Measurements from ENCODE around the gene WIPF1. TPM values are rescaled to one million over a fixed set of nuclear protein-coding genes. Genes with fewer than 3 reads are reported as not detected.
A peak's percentile ranks its signal among the peaks of the same experiment; 100 is the strongest.

Gene WIPF1
- total and polyA plus RNA-seq, 7 experiments from 2014 or later, result 92.3 to 514 (median 329) TPM

DNA sequence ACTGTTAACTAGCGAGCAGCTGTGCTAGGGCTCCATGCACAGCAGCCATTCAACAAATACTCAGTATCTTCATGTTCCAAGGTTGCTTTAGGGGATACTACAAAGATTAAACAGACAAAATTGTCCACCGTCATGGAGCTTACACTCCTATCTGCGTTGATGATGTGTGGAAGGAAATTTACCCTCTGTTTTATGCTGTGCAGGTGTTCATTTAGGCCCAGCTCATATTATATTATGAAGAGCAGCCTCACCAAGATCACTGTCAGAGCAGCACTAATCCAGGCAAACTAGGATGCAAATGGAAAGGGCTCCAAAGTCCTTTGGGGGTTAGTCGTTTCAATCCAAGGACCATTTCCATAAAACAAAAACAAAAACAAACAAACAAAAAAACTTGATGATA, 13.4 kb upstream of the WIPF1 start:
- no peak for DNase-seq
- ATAC-seq, result no peak
- peaks cover 0 to 10% (median 0%) of the 10 kb centered on the region in 3 experiments for H3K36me3 ChIP-seq (ENCODE audit: control insufficient read depth in 2 of 3, insufficient read depth in 3 of 3, low read length in 3 of 3)
- H3K9me3 ChIP-seq (ENCODE audit: control insufficient read depth in 2 of 3, low read length in 3 of 3), result no peaks in the 10 kb centered on the region
- H3K27me3 ChIP-seq (ENCODE audit: control insufficient read depth in 2 of 2, insufficient read depth in 2 of 2, low read length in 2 of 2), result no peaks in the 10 kb centered on the region
- no peak overlapping the region for H3K4me3 ChIP-seq (ENCODE audit: low read length)
- peaks cover 47 to 55% of the 10 kb centered on the region in 2 donors for H3K4me1 ChIP-seq (ENCODE audit: control insufficient read depth in 2 of 2, insufficient read depth in 2 of 2, low read length in 2 of 2)
- Mint-ChIP-seq H3K27me3 (no peaks in the 10 kb centered on the region), H3K36me3 (peaks cover 0 to 51% (median 10%) of the 10 kb centered on the region in 5 donors), H3K27ac (peak overlapping the region; percentile 78 to 96 (median 92)), H3K4me1 (peaks cover 62 to 99% (median 97%) of the 10 kb centered on the region in 7 donors), H3K4me3 (peak overlapping the region in 6 of 10 donors; percentile 4 to 77 (median 60)), H3K9me3 (no peaks in the 10 kb centered on the region)
- CTCF ChIA-PET, result interaction anchor here (0.5 to 21.2 kb wide), 3 partner anchors 13 to 98 kb away, joined by 3 to 223 read pairs (median 4); partner anchors contain the start of gene WIPF1
- H3K27ac ChIP-seq (ENCODE audit: low read depth, low read length), result peak overlapping the region; percentile 75
- intact Hi-C loops (cut with micrococcal nuclease), result no loop called here
- POLR2A ChIA-PET, result interaction anchor here (0.7 to 13.0 kb wide), 6 partner anchors 13 to 118 kb away, joined by 3 to 102 read pairs (median 4); partner anchors contain the start of gene WIPF1

GRCh38 chr2:174610243-174610995, 12.8 kb upstream of the WIPF1 start:
- Mint-ChIP-seq H3K9me3 (no peaks in the 10 kb centered on the region), H3K27me3 (no peaks in the 10 kb centered on the region), H3K4me1 (peaks cover 61 to 99% (median 97%) of the 10 kb centered on the region in 7 donors), H3K4me3 (peak overlapping the region in 6 of 10 donors; percentile 5 to 77 (median 60)), H3K27ac (peak overlapping the region; percentile 78 to 96 (median 92)), H3K36me3 (peaks cover 0 to 48% (median 10%) of the 10 kb centered on the region in 5 donors)
- H3K4me3 ChIP-seq (ENCODE audit: low read length), result no peak overlapping the region
- H3K9me3 ChIP-seq (ENCODE audit: control insufficient read depth in 2 of 3, low read length in 3 of 3), result no peaks in the 10 kb centered on the region
- POLR2A ChIA-PET, result interaction anchor here (0.6 to 13.0 kb wide), 10 partner anchors 13 to 118 kb away, joined by 3 to 102 read pairs (median 3); partner anchors contain the start of gene WIPF1
- no peak for DNase-seq
- no peak for ATAC-seq
- intact Hi-C loops (cut with micrococcal nuclease), result no loop called here
- peaks cover 45 to 52% of the 10 kb centered on the region in 2 donors for H3K4me1 ChIP-seq (ENCODE audit: control insufficient read depth in 2 of 2, insufficient read depth in 2 of 2, low read length in 2 of 2)
- H3K27me3 ChIP-seq (ENCODE audit: control insufficient read depth in 2 of 2, insufficient read depth in 2 of 2, low read length in 2 of 2), result no peaks in the 10 kb centered on the region
- peak overlapping the region; percentile 75 for H3K27ac ChIP-seq (ENCODE audit: low read depth, low read length)
- CTCF ChIA-PET, result interaction anchor here (0.6 to 21.2 kb wide), 4 partner anchors 13 to 140 kb away, joined by 3 to 223 read pairs (median 4); partner anchors contain the start of gene WIPF1
- peaks cover 0 to 10% (median 0%) of the 10 kb centered on the region in 3 experiments for H3K36me3 ChIP-seq (ENCODE audit: control insufficient read depth in 2 of 3, insufficient read depth in 3 of 3, low read length in 3 of 3)

- Mint-ChIP-seq H3K27ac (peak overlapping the region; percentile 78 to 96 (median 92)), H3K4me3 (peak overlapping the region in 4 of 10 donors; percentile 10 to 70 (median 40)), H3K4me1 (peaks cover 60 to 99% (median 96%) of the 10 kb centered on the region in 7 donors), H3K36me3 (peaks cover 0 to 45% (median 10%) of the 10 kb centered on the region in 5 donors), H3K27me3 (no peaks in the 10 kb centered on the region), H3K9me3 (no peaks in the 10 kb centered on the region)
- H3K4me1 ChIP-seq (ENCODE audit: control insufficient read depth in 2 of 2, insufficient read depth in 2 of 2, low read length in 2 of 2), result peaks cover 45 to 52% of the 10 kb centered on the region in 2 donors
- H3K27ac ChIP-seq (ENCODE audit: low read depth, low read length), result peak overlapping the region; percentile 75
- intact Hi-C loops (cut with micrococcal nuclease), result loop anchor here in 1 of 2 donors (2.0 to 10.0 kb wide), 3 partner anchors 16 to 644 kb away; partner anchors contain the start of gene SP3
- H3K36me3 ChIP-seq (ENCODE audit: control insufficient read depth in 2 of 3, insufficient read depth in 3 of 3, low read length in 3 of 3), result peaks cover 0 to 10% (median 0%) of the 10 kb centered on the region in 3 experiments
- POLR2A ChIA-PET, result interaction anchor here (0.7 to 13.0 kb wide), 4 partner anchors 9 to 22 kb away, joined by 3 to 102 read pairs (median 3); partner anchors contain the start of gene WIPF1
- no peaks in the 10 kb centered on the region for H3K27me3 ChIP-seq (ENCODE audit: control insufficient read depth in 2 of 2, insufficient read depth in 2 of 2, low read length in 2 of 2)
- DNase-seq, result no peak
- CTCF ChIA-PET, result interaction anchor here (0.9 to 21.2 kb wide), 6 partner anchors 9 to 146 kb away, joined by 3 to 223 read pairs (median 3); partner anchors contain the start of gene WIPF1
- H3K4me3 ChIP-seq (ENCODE audit: low read length), result no peak overlapping the region
- H3K9me3 ChIP-seq (ENCODE audit: control insufficient read depth in 2 of 3, low read length in 3 of 3), result no peaks in the 10 kb centered on the region
- no peak for ATAC-seq
Measured at GRCh38 chr2:174609261-174609660, 11.7 kb upstream of the WIPF1 start.

DNA sequence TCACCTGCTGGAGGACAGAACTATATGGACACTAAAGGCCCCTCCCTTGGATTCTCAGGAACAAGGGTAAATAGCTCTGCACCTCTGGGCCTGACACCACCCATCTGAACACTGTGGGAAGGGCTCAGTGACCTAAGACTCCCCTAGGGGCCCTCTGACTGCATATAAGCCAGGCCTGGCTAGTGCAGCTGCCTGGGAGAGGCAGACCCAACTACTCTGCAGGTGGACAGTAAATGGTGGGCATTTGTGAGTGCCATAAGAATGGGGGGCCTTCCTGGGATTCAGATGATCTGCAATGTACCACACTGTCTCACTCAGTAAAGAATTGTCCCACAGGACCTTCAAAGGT, 11.2 kb upstream of the WIPF1 start:
- Histone ChIP-seq H3K27ac (ENCODE audit: low read depth, low read length) (peak overlapping the region; percentile 75), H3K36me3 (ENCODE audit: control insufficient read depth in 2 of 3, insufficient read depth in 3 of 3, low read length in 3 of 3) (peaks cover 0 to 10% (median 0%) of the 10 kb centered on the region in 3 experiments), H3K4me1 (ENCODE audit: control insufficient read depth in 2 of 2, insufficient read depth in 2 of 2, low read length in 2 of 2) (peaks cover 45 to 52% of the 10 kb centered on the region in 2 donors), H3K4me3 (ENCODE audit: low read length) (no peak overlapping the region), H3K27me3 (ENCODE audit: control insufficient read depth in 2 of 2, insufficient read depth in 2 of 2, low read length in 2 of 2) (no peaks in the 10 kb centered on the region), H3K9me3 (ENCODE audit: control insufficient read depth in 2 of 3, low read length in 3 of 3) (no peaks in the 10 kb centered on the region)
- ChIA-PET POLR2A (interaction anchor here (0.7 to 13.0 kb wide), 4 partner anchors 10 to 77 kb away, joined by 3 to 102 read pairs (median 6); partner anchors contain the start of gene WIPF1), CTCF (interaction anchor here (0.9 to 21.2 kb wide), 6 partner anchors 9 to 154 kb away, joined by 3 to 223 read pairs (median 3); partner anchors contain the start of gene WIPF1)
- H3K27me3 Mint-ChIP-seq, result no peaks in the 10 kb centered on the region
- peak overlapping the region; percentile 78 to 96 (median 92) for H3K27ac Mint-ChIP-seq
- peaks cover 58 to 97% (median 95%) of the 10 kb centered on the region in 7 donors for H3K4me1 Mint-ChIP-seq
- ATAC-seq (peak; percentile 17), DNase-seq (no peak)
- peak overlapping the region in 7 of 10 donors; percentile 10 to 70 (median 26) for H3K4me3 Mint-ChIP-seq
- intact Hi-C loops (cut with micrococcal nuclease), result loop anchor here (1.0 to 10.0 kb wide), 6 partner anchors 7 to 644 kb away; partner anchors contain the start of gene SP3 (in 1 of the 2)
- no peaks in the 10 kb centered on the region for H3K9me3 Mint-ChIP-seq
- peaks cover 0 to 41% (median 7%) of the 10 kb centered on the region in 5 donors for H3K36me3 Mint-ChIP-seq

- no peaks in the 10 kb centered on the region for H3K27me3 ChIP-seq (ENCODE audit: control insufficient read depth in 2 of 2, insufficient read depth in 2 of 2, low read length in 2 of 2)
- ATAC-seq (peak; percentile 86), DNase-seq (peak in 2 of 9 donors; percentile 45 to 79)
- Mint-ChIP-seq H3K27me3 (no peaks in the 10 kb centered on the region), H3K4me3 (peak overlapping the region in 8 of 10 donors; percentile 0 to 70 (median 34)), H3K36me3 (peaks cover 4 to 38% (median 7%) of the 10 kb centered on the region in 5 donors), H3K4me1 (peaks cover 59 to 97% (median 95%) of the 10 kb centered on the region in 7 donors), H3K27ac (peak overlapping the region; percentile 78 to 96 (median 92)), H3K9me3 (no peaks in the 10 kb centered on the region)
- peaks cover 0 to 6% (median 0%) of the 10 kb centered on the region in 3 experiments for H3K36me3 ChIP-seq (ENCODE audit: control insufficient read depth in 2 of 3, insufficient read depth in 3 of 3, low read length in 3 of 3)
- intact Hi-C loops (cut with micrococcal nuclease), result loop anchor here (1.0 to 10.0 kb wide), 6 partner anchors 8 to 643 kb away; partner anchors contain the start of gene SP3 (in 1 of the 2)
- POLR2A ChIA-PET, result interaction anchor here (0.7 to 13.0 kb wide), 6 partner anchors 10 to 78 kb away, joined by 3 to 102 read pairs (median 4); partner anchors contain the start of gene WIPF1
- H3K9me3 ChIP-seq (ENCODE audit: control insufficient read depth in 2 of 3, low read length in 3 of 3), result no peaks in the 10 kb centered on the region
- H3K4me1 ChIP-seq (ENCODE audit: control insufficient read depth in 2 of 2, insufficient read depth in 2 of 2, low read length in 2 of 2), result peaks cover 45 to 52% of the 10 kb centered on the region in 2 donors
- CTCF ChIA-PET, result interaction anchor here (0.9 to 21.2 kb wide), 5 partner anchors 10 to 154 kb away, joined by 3 to 223 read pairs (median 3); partner anchors contain the start of gene WIPF1
- H3K27ac ChIP-seq (ENCODE audit: low read depth, low read length), result peak overlapping the region; percentile 75
- no peak overlapping the region for H3K4me3 ChIP-seq (ENCODE audit: low read length)
Measured at GRCh38 chr2:174607989-174608865, 10.6 kb upstream of the WIPF1 start.
